ENCODE results near the gene PPA1. TPM values are rescaled to one million over a fixed set of nuclear protein-coding genes. Genes with fewer than 3 reads are reported as not detected.
A peak's percentile ranks its signal among the peaks of the same experiment; 100 is the strongest.

Gene PPA1
- total and polyA plus RNA-seq, 2 of the 4 experiments (the other 2 are of a cell fraction) = 78.6 to 102 TPM

DNA sequence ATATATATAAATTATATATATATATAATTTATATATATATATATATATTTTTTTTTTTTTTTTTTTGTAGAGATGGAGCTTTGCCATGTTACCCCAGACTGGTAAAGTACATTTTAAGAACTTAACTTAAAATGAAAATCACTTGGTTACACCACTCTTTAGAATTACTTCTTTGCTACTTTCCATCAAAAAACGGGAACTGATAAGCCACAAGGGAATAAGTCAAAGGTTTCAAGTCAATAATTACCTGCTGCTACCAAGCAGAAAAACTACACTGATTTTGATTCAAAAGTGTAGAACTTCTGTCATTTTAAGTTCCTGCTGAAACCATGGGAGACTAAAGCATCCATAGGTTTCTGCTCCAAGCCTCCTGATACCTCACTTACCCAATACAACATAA, 12.2 kb downstream of the PPA1 start:
- H2AFZ ChIP-seq (replicated peaks; ENCODE audit: low read length, poor library complexity) = no peak overlapping the region
- H4K20me1 ChIP-seq (ENCODE audit: insufficient read depth, low read length) = peaks cover 14% of the 10 kb centered on the region
- CTCF ChIA-PET = interaction anchor here (1.0 to 4.5 kb wide), 3 partner anchors 11 to 237 kb away, joined by 3 to 61 read pairs (median 8); no protein-coding TSS in a partner anchor

More for the DNA sequence above, 12.2 kb downstream of the PPA1 start:
- dilution Hi-C loops (cut with HindIII; ENCODE audit: low sequenced_read_pairs, unreplicated experiment) (no loop called here), intact Hi-C loops (cut with micrococcal nuclease) (loop anchor here (1.0 to 5.0 kb wide), 3 partner anchors 110 to 321 kb away; no protein-coding TSS in a partner anchor), in situ Hi-C loops (cut with MboI; ENCODE audit: low sequenced_read_pairs) (no loop called here)
- Histone ChIP-seq H3K4me2 (ENCODE audit: low read depth, low read length) (no peak overlapping the region), H3K23ac (ENCODE audit: low read depth, low read length) (no peak overlapping the region; the same call in 1 of the 2 replicates), H3K79me1 (ENCODE audit: low read depth in 1 of 2, low read length in 2 of 2) (peaks cover 16 to 38% of the 10 kb centered on the region in 2 experiments), H2BK15ac (ENCODE audit: low read depth, low read length) (no peak overlapping the region), H3K27ac (ENCODE audit: insufficient read depth, low read length) (no peak overlapping the region), H2BK20ac (ENCODE audit: low read depth, low read length) (no peak overlapping the region), H3K4me3 (ENCODE audit: insufficient read depth, low read depth, low read length) (no peak overlapping the region), H4K91ac (ENCODE audit: insufficient read depth, low read depth, low read length) (no peak overlapping the region), H3K18ac (ENCODE audit: low read depth, low read length) (no peak overlapping the region), H3K4ac (ENCODE audit: low read depth, low read length) (no peak overlapping the region), H3K36me3 (ENCODE audit: control insufficient read depth, insufficient read depth, low read length) (peaks cover 5% of the 10 kb centered on the region), H3K4me1 (ENCODE audit: control insufficient read depth, insufficient read depth, low read length) (peaks cover 1% of the 10 kb centered on the region; the same call in 1 of the 2 replicates), H3K9me3 (ENCODE audit: control insufficient read depth, insufficient read depth, low read length) (no peaks in the 10 kb centered on the region), H3K56ac (ENCODE audit: extremely low read depth, insufficient read depth, low read length) (no peak overlapping the region), H2BK120ac (ENCODE audit: low read depth, low read length) (no peak overlapping the region), H4K8ac (ENCODE audit: low read depth in 2 of 2, low read length in 2 of 2) (no peak overlapping the region), H4K5ac (ENCODE audit: low read depth, low read length) (no peak overlapping the region; the same call in 1 of the 2 replicates), H2AK9ac (replicated peaks; ENCODE audit: low read depth, low read length, poor library complexity) (no peak overlapping the region), H3K14ac (replicated peaks; ENCODE audit: low read depth, low read length) (no peak overlapping the region), H3K9me1 (ENCODE audit: insufficient read depth, low read length) (0 out of 2 replicates have a peak, but pooled peaks cover 3% of the 10 kb centered on the region), H2BK5ac (ENCODE audit: low read depth, low read length, poor library complexity, severe bottlenecking) (peak overlapping the region; percentile 76), H3K27me3 (ENCODE audit: control insufficient read depth, insufficient read depth, low read length) (no peaks in the 10 kb centered on the region), H2AK5ac (ENCODE audit: low read depth, low read length) (no peak overlapping the region), H3K9ac (ENCODE audit: low read depth, low read length) (no peak overlapping the region)
- no CpG with 5 or more reads among the region's 1 CpG for WGBS, 2 experiments (ENCODE audit: extremely low coverage in 2 of 2, insufficient read length in 1 of 2)
- TF ChIP-seq FOS (IDR thresholded peaks at IDR 0.05; ENCODE audit: low read depth, low read length) = no peak
- TF ChIP-seq MXI1 (IDR thresholded peaks at IDR 0.05; ENCODE audit: borderline replicate concordance, low read depth, low read length) = no peak
- TF ChIP-seq, protein P1, sequence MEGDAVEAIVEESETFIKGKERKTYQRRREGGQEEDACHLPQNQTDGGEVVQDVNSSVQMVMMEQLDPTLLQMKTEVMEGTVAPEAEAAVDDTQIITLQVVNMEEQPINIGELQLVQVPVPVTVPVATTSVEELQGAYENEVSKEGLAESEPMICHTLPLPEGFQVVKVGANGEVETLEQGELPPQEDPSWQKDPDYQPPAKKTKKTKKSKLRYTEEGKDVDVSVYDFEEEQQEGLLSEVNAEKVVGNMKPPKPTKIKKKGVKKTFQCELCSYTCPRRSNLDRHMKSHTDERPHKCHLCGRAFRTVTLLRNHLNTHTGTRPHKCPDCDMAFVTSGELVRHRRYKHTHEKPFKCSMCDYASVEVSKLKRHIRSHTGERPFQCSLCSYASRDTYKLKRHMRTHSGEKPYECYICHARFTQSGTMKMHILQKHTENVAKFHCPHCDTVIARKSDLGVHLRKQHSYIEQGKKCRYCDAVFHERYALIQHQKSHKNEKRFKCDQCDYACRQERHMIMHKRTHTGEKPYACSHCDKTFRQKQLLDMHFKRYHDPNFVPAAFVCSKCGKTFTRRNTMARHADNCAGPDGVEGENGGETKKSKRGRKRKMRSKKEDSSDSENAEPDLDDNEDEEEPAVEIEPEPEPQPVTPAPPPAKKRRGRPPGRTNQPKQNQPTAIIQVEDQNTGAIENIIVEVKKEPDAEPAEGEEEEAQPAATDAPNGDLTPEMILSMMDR (conservative IDR thresholded peaks at IDR 0.05; ENCODE audit: low read depth, low read length) = no peak
- no peak for TF ChIP-seq MAFK (IDR thresholded peaks at IDR 0.05; ENCODE audit: low read depth, low read length)
- TF ChIP-seq, protein P2, sequence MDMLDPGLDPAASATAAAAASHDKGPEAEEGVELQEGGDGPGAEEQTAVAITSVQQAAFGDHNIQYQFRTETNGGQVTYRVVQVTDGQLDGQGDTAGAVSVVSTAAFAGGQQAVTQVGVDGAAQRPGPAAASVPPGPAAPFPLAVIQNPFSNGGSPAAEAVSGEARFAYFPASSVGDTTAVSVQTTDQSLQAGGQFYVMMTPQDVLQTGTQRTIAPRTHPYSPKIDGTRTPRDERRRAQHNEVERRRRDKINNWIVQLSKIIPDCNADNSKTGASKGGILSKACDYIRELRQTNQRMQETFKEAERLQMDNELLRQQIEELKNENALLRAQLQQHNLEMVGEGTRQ (IDR thresholded peaks at IDR 0.05; ENCODE audit: low read depth, low read length) = no peak
- TF ChIP-seq MAZ (IDR thresholded peaks at IDR 0.05; ENCODE audit: borderline replicate concordance, low read depth, low read length) = no peak
- TF ChIP-seq, protein P3, sequence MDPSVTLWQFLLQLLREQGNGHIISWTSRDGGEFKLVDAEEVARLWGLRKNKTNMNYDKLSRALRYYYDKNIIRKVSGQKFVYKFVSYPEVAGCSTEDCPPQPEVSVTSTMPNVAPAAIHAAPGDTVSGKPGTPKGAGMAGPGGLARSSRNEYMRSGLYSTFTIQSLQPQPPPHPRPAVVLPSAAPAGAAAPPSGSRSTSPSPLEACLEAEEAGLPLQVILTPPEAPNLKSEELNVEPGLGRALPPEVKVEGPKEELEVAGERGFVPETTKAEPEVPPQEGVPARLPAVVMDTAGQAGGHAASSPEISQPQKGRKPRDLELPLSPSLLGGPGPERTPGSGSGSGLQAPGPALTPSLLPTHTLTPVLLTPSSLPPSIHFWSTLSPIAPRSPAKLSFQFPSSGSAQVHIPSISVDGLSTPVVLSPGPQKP (IDR thresholded peaks at IDR 0.05; ENCODE audit: borderline replicate concordance, low read depth, low read length) = no peak
- TF ChIP-seq CHD1 (IDR thresholded peaks at IDR 0.05; ENCODE audit: low read depth, low read length) = no peak
- TF ChIP-seq CEBPB (IDR thresholded peaks at IDR 0.05; ENCODE audit: low read depth, low read length) = no peak
- no peak for TF ChIP-seq NFE2L2 (IDR thresholded peaks at IDR 0.05; ENCODE audit: low read depth, low read length)
- POLR2A ChIA-PET (ENCODE audit: unreplicated experiment) = no interaction called here
- DNase-seq (no peak), ATAC-seq (ENCODE audit: low read depth) (no peak)
- no TSS peak for BruUV-seq (replicated peaks)

Measured in IMR-90 (cell line).